Lower lobe of right lung (tissue), 2 donors: ENCODE measurements around the gene REG4. TPM values are rescaled to one million over a fixed set of nuclear protein-coding genes. Genes with fewer than 3 reads are reported as not detected.
"Not testable (repeated sequence)": the region's sequence is repeated elsewhere in the genome, so short reads cannot be mapped to it uniquely, and the experiment has no call there.

Source experiments
- ATAC-seq, 2 donors: fragments of 200-7000 bp; cut with Tn5 transposase; one replicate each; pipeline ENCODE4 v1.9.1; 2020 to 2022; ENCODE audit warnings: mild to moderate bottlenecking in 2 of 2, moderate library complexity in 2 of 2
- DNase-seq: peaks from one replicate; pipeline ENCODE4 v3.0.0-alpha.2; 2020
- H3K27ac ChIP-seq: fragments of 200-600 bp; one replicate; pipeline ENCODE4 v1.8.0; 2022
- H3K27me3 ChIP-seq: fragments of 200-600 bp; one replicate; pipeline ENCODE4 v1.8.0; 2022; ENCODE audit warnings: low read depth
- H3K36me3 ChIP-seq: fragments of 200-600 bp; one replicate; pipeline ENCODE4 v1.8.0; 2022; ENCODE audit warnings: mild to moderate bottlenecking
- H3K4me1 ChIP-seq: fragments of 200-600 bp; one replicate; pipeline ENCODE4 v1.8.0; 2022
- H3K4me3 ChIP-seq: fragments of 200-600 bp; one replicate; pipeline ENCODE4 v1.8.0; 2022; ENCODE audit warnings: mild to moderate bottlenecking
- H3K9me3 ChIP-seq: fragments of 200-600 bp; one replicate; pipeline ENCODE4 v1.8.0; 2022
- CTCF ChIP-seq: fragments of 200-600 bp; IDR thresholded peaks from one replicate; pipeline ENCODE4 v1.8.0; 2022; ENCODE audit warnings: antibody characterized with exemption, mild to moderate bottlenecking
- intact Hi-C: fragments of 100-400 bp; cut with DNase I; formaldehyde crosslinking; loops from one replicate; pipeline ENCODE4 v1.11.0; 2022
- long read RNA-seq: library from polyadenylated mRNA; unstranded; transcript quantifications from one replicate; pipeline ENCODE4 v2.0.0, GENCODE V29; 2021
- total RNA-seq: library from RNA; stranded (reverse); fragmentation: NEBNext Ultra II Directional; extraction: Animal tissue kit (Norgen Biotek cat#: 25700); gene quantifications from one replicate; pipeline ENCODE4 v1.2.1, GENCODE V29; 2021
- donor health status: DM: no; HTN: yes; CAD: no; lungs with severe emphysema.

The REG4 gene
- not detected for total RNA-seq
- long read RNA-seq: 0 reads

DNA sequence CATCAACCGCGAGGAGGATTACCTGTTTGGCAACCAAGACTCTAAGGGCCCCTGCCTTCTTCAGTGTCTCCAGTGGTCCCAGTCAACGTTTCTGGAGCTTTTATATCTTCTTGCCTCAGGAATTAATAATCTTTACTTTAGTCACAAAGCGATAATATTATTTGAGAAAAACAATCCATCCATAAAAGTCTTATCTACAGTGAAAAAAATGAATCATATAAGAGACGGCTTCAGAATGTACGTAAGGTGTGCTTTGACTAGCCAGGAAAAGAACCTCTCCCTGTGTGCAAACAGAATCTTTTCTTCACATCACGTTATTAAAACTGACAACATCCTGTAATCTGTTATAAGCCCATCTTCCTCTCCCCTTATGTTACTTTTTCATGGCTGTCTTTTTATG, at the start of gene REG4:
Gene REG4 (minus strand): TSS at position 74 of the 400 bp plus-strand sequence. CDS start 2,691 bp downstream, outside the sequence.
- ATAC-seq (no peak), DNase-seq (no peak)
- Histone ChIP-seq H3K27me3 (peaks cover 4% of the 10 kb centered on the region), H3K27ac (no peak within 1 kb of the TSS), H3K9me3 (no peaks in the 10 kb centered on the region), H3K4me1 (no peaks in the 10 kb centered on the region), H3K4me3 (no peak within 1 kb of the TSS), H3K36me3 (no peaks in the 10 kb centered on the region)
- TF ChIP-seq CTCF: no peak
- intact Hi-C loops: no loop called here

- ATAC-seq (no peak), DNase-seq (no peak)
- intact Hi-C loops: no loop called here
- Histone ChIP-seq H3K27ac (no peak overlapping the region), H3K4me3 (no peak overlapping the region), H3K36me3 (no peaks in the 10 kb centered on the region), H3K27me3 (no peaks in the 10 kb centered on the region), H3K4me1 (no peaks in the 10 kb centered on the region), H3K9me3 (no peaks in the 10 kb centered on the region)
- TF ChIP-seq CTCF: no peak
These were observed 48.4 kb upstream of the REG4 start for GRCh38 chr1:119859647-119860046.

DNA sequence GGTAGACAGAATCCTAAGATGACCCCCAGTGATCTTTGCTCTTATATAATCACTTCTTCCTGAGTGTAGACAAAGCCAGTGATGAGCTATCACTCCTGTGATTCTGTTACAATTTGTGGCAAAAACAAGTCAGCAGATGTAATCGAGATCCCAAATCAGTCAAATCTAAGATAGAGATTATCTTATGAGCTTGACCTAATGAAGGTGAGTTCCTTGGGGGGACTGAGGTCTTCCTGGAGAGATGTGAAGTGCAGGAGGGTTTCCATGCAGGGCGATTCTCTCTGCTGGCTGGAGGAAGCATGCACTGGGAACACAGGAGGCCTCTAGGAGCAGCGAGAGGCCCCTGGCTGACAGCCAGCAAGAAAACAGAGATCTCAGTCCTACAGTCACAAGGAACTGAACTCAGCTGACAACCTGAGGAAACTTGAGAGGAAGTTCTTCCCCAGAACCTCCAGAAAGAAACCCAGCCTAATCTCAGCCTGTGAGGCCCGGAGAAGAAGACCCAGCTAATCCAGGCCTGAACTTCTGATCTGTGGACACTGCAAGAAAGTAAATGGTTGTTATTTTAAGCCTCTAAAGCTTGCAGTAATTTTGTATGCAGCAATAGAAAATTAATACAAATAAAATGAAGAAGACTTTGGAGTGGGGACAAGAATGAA, 47.4 kb upstream of the REG4 start:
- H3K27ac ChIP-seq, H3K27me3 ChIP-seq, H3K4me1 ChIP-seq, DNase-seq, H3K9me3 ChIP-seq, H3K4me3 ChIP-seq, intact Hi-C loops, H3K36me3 ChIP-seq, ATAC-seq: not testable (repeated sequence)

GRCh38 chr1:119858126-119858525, 46.9 kb upstream of the REG4 start:
- H3K36me3 ChIP-seq: no peaks in the 10 kb centered on the region
- H3K4me1 ChIP-seq: no peaks in the 10 kb centered on the region
- no peak overlapping the region for H3K4me3 ChIP-seq
- TF ChIP-seq CTCF: no peak
- H3K9me3 ChIP-seq: no peaks in the 10 kb centered on the region
- no peak for ATAC-seq
- intact Hi-C loops: no loop called here
- no peaks in the 10 kb centered on the region for H3K27me3 ChIP-seq
- DNase-seq: no peak
- H3K27ac ChIP-seq: no peak overlapping the region

DNA sequence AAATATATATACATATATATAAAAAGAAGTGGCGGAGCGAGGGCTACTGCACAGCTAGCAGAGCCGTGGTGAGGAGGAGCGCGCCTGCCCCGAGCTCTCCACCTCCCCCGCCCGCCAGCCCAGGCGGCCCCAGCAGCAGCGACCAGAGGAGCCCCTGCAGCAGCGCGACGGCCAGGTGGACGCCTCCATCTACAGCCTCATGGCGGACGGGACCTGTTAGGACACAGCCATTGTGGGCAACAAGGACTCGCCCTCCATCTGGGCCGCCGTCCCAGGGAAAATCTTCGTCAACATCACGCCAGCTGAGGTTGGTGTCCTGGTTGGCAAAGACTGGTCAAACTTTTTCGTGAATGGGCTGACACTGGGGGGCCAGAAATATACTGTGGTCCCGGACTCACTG, 41.9 kb upstream of the REG4 start:
- H3K27me3 ChIP-seq: no peaks in the 10 kb centered on the region
- DNase-seq (no peak), ATAC-seq (no peak)
- H3K9me3 ChIP-seq: no peaks in the 10 kb centered on the region
- H3K4me1 ChIP-seq: no peaks in the 10 kb centered on the region
- no peak overlapping the region for H3K27ac ChIP-seq
- no peaks in the 10 kb centered on the region for H3K36me3 ChIP-seq
- no peak for TF ChIP-seq CTCF
- intact Hi-C loops: no loop called here
- H3K4me3 ChIP-seq: no peak overlapping the region

DNA sequence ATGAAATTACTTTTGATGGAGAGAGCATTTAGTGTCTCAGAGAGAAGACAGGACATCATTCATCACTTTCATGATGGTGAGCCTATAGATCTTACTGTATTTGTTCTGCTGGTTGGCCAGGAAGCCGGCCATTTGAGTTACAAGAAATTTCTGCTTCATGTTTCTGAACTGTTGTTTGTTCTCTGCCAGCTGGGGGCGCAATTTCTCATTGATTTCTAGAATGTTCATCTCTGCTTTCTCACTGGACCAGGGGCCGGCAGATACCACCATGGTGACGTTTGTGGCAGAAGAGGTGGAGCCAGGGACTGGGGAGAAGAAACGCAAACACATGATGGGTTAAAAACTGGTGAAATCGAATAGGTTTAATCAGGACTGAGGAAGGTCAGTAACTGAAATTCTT, 32.9 kb upstream of the REG4 start:
- DNase-seq, H3K4me3 ChIP-seq, H3K9me3 ChIP-seq, intact Hi-C loops, H3K27me3 ChIP-seq, H3K27ac ChIP-seq, H3K4me1 ChIP-seq, H3K36me3 ChIP-seq, ATAC-seq: not testable (repeated sequence)

- H3K9me3 ChIP-seq: no peaks in the 10 kb centered on the region
- H3K36me3 ChIP-seq: no peaks in the 10 kb centered on the region
- no peak overlapping the region for H3K4me3 ChIP-seq
- no peak for TF ChIP-seq CTCF
- ATAC-seq: no peak
- no peaks in the 10 kb centered on the region for H3K27me3 ChIP-seq
- DNase-seq: no peak
- intact Hi-C loops: no loop called here
- no peaks in the 10 kb centered on the region for H3K4me1 ChIP-seq
- no peak overlapping the region for H3K27ac ChIP-seq
These were observed 30.0 kb upstream of the REG4 start for GRCh38 chr1:119841306-119841705.
